HepG2 (cell line): ENCODE data around the gene HAUS5. TPM values are rescaled to one million over a fixed set of nuclear protein-coding genes. Genes with fewer than 3 reads are reported as not detected.

Source experiments
- ATAC-seq: fragments of 200-7000 bp; cut with Tn5 transposase; 3 replicates; pipeline ENCODE4 v1.9.1; 2020; ENCODE audit warnings: mild to moderate bottlenecking, moderate library complexity
- BruUV-seq: library from RNA; stranded (reverse); fragments of 400-500 nt; replicated peaks from 2 replicates; lab custom pipeline; 2021; lab: Mats Ljungman, UMichigan
- CTCF ChIA-PET: fragments of 300-600 bp; formaldehyde crosslinking; extraction: SDS; loops from one replicate; lab custom pipeline; 2021; ENCODE audit warnings: low total read pairs, inconsistent platforms, low intra/inter-chr PET ratio; lab: Yijun Ruan, JAX
- POLR2A ChIA-PET: fragments of 350-600 bp; sonication (Branson Sonifier 250); formaldehyde crosslinking; loops from one replicate; lab custom pipeline; 2020; ENCODE audit warnings: antibody characterized with exemption, inconsistent platforms; lab: Yijun Ruan, JAX
- DNase-seq: peaks from one replicate; pipeline ENCODE4 v3.0.0-alpha.2; 2015; ENCODE audit warnings: low spot score
- FAIRE-seq: peaks from 3 replicates; lab custom pipeline; 2011; peaks lifted over from hg19 to GRCh38; lab: Jason Lieb, UNC
- H2AFZ ChIP-seq: one replicate; pipeline ENCODE4 v1.6.1; 2011; ENCODE audit warnings: low read length, inconsistent platforms
- H3K27ac ChIP-seq: fragments of 300-600 bp; 3 replicates; pipeline ENCODE4 v1.8.0; 2011; ENCODE audit warnings: mixed run types, mild to moderate bottlenecking, mixed read lengths, low read length, inconsistent platforms; ENCODE audit not compliant: insufficient read depth; ENCODE audit errors: extremely low read length
- H3K27me3 ChIP-seq, 2 experiments: fragments of 200-600 bp in 1 of 2; 2 replicates in 1 of 2; 3 replicates in 1 of 2; pipeline versions ENCODE4 v1.6.0 to v1.8.0; 2011; ENCODE audit warnings: low read length in 2 of 2, mild to moderate bottlenecking in 2 of 2, moderate library complexity in 2 of 2, inconsistent platforms in 1 of 2; ENCODE audit not compliant: insufficient read depth in 2 of 2, control insufficient read depth in 1 of 2
- H3K36me3 ChIP-seq, 2 experiments: fragments of 200-600 bp in 1 of 2; replicated peaks in 1 of 2; 2 replicates in 1 of 2; 3 replicates in 1 of 2; pipeline versions ENCODE4 v1.5.1 to v1.8.0; 2011; ENCODE audit warnings: low read length in 2 of 2, inconsistent platforms in 1 of 2; ENCODE audit not compliant: insufficient read depth in 2 of 2, control insufficient read depth in 1 of 2
- H3K4me1 ChIP-seq: 2 replicates; pipeline ENCODE4 v1.5.1; 2012; ENCODE audit warnings: low read length, inconsistent platforms; ENCODE audit not compliant: insufficient read depth
- H3K4me2 ChIP-seq: 2 replicates; pipeline ENCODE4 v1.6.0; 2011; ENCODE audit warnings: low read depth, low read length, inconsistent platforms
- H3K4me3 ChIP-seq, 3 experiments: fragments of 200-600 bp in 1 of 3; sonication (generic), shearing (Covaris generic) in 1 of 3; replicated peaks in 1 of 3; 2 replicates each; pipeline ENCODE4 v1.5.1; 2011 to 2016; ENCODE audit warnings: low read length in 3 of 3, inconsistent platforms in 2 of 3, low read depth in 2 of 3, mild to moderate bottlenecking in 2 of 3, control low read depth in 1 of 3, mixed read lengths in 1 of 3; ENCODE audit not compliant: insufficient read depth in 1 of 3
- H3K79me2 ChIP-seq: one replicate; pipeline ENCODE4 v1.6.1; 2011; ENCODE audit warnings: low read length, inconsistent platforms; ENCODE audit not compliant: insufficient read depth
- H3K9ac ChIP-seq: 2 replicates; pipeline ENCODE4 v1.6.0; 2011; ENCODE audit warnings: mild to moderate bottlenecking, low read depth, low read length, inconsistent platforms; ENCODE audit not compliant: insufficient read depth
- H3K9me3 ChIP-seq: 2 replicates; pipeline ENCODE4 v1.5.1; 2012; ENCODE audit warnings: mild to moderate bottlenecking, low read length
- H4K20me1 ChIP-seq: 2 replicates; pipeline ENCODE4 v1.6.0; 2011; ENCODE audit warnings: inconsistent platforms, mild to moderate bottlenecking, low read length, moderate library complexity; ENCODE audit not compliant: insufficient read depth
- PHF20 ChIP-seq: sonication (generic); formaldehyde crosslinking; IDR thresholded peaks from 2 replicates; pipeline ENCODE4 v1.5.0; 2020; ENCODE audit warnings: mild to moderate bottlenecking, missing genetic modification reagents
- SAFB2 ChIP-seq: sonication (generic); formaldehyde crosslinking; IDR thresholded peaks from 2 replicates; pipeline ENCODE4 v1.5.1; 2020; ENCODE audit warnings: missing genetic modification reagents, low read depth, mild to moderate bottlenecking, borderline replicate concordance
- TCF12 ChIP-seq, 2 experiments: fragments of 450-650 bp in 1 of 2; sonication (generic) in 1 of 2; formaldehyde crosslinking in 1 of 2; IDR thresholded peaks; 2 replicates each; pipeline versions ENCODE4 v1.6.1 to v1.8.0; 2017 to 2022; ENCODE audit warnings: antibody characterized with exemption in 1 of 2, mild to moderate bottlenecking in 1 of 2, missing genetic modification reagents in 1 of 2, moderate library complexity in 1 of 2
- ZNF12 ChIP-seq: sonication (generic); formaldehyde crosslinking; IDR thresholded peaks from 2 replicates; pipeline ENCODE4 v1.5.0; 2020; ENCODE audit warnings: missing genetic modification reagents
- ZNF430 ChIP-seq: sonication (generic); formaldehyde crosslinking; IDR thresholded peaks from 2 replicates; pipeline ENCODE4 v1.9.0; 2021; ENCODE audit warnings: mild to moderate bottlenecking, missing genetic modification reagents
- ZNF768 ChIP-seq: sonication (generic); formaldehyde crosslinking; IDR thresholded peaks from 2 replicates; pipeline ENCODE4 v1.4.0; 2020; ENCODE audit warnings: missing genetic modification reagents
- ZSCAN21 ChIP-seq: sonication (generic); formaldehyde crosslinking; IDR thresholded peaks from 2 replicates; pipeline ENCODE4 v1.8.0; 2022; ENCODE audit warnings: mild to moderate bottlenecking, missing genetic modification reagents, moderate library complexity, borderline replicate concordance
- WGBS: methylation state at CpG from one replicate; pipeline ENCODE4 v1.1.6; 2017; ENCODE audit warnings: low lambda C conversion rate; 5-methylcytosine and 5-hydroxymethylcytosine counted together
- in situ Hi-C: cut with HindIII; loops from 2 replicates; pipeline ENCODE4 v1.10.0; 2017; ENCODE audit warnings: low pct_unique_long_range_greater_than_20kb; ENCODE audit not compliant: extremely low pct_ligation_motif_present
- intact Hi-C: fragments of 100-400 bp; cut with micrococcal nuclease; formaldehyde crosslinking; loops from one replicate; pipeline ENCODE4 v1.10.0; 2022; ENCODE audit not compliant: unreplicated experiment
- polyA plus RNA-seq, 8 experiments: library from polyadenylated mRNA; depleted of rRNA in 3 of 8; stranded (reverse) in 7 of 8; unstranded in 1 of 8; fragments of >200 nt; fragmentation: Illumina TruSeq in 4 of 8; extraction: Trizol in 4 of 8; gene quantifications; 2 replicates each; pipeline versions ENCODE4 v1.2.1 to v1.2.3, GENCODE V29; 2011 to 2016; ENCODE audit warnings: low read depth in 4 of 8, missing spikeins in 1 of 8, mixed read lengths in 1 of 8; ENCODE audit not compliant: insufficient read depth in 1 of 8
- total RNA-seq, 5 experiments: library from RNA; depleted of rRNA; stranded (reverse); fragments of >200 nt; fragmentation: Illumina TruSeq; extraction: Trizol; gene quantifications; 2 replicates each; pipeline ENCODE4 v1.2.3, GENCODE V29; 2016; ENCODE audit warnings: low read depth in 1 of 5
- TF ChIP-seq, protein P1 (sequence below): sonication (generic); formaldehyde crosslinking; IDR thresholded peaks from 2 replicates; pipeline ENCODE4 v1.5.1; 2020; ENCODE audit warnings: mild to moderate bottlenecking, missing genetic modification reagents, moderate library complexity
- TF ChIP-seq, protein P2 (sequence below): sonication (generic); formaldehyde crosslinking; IDR thresholded peaks from 2 replicates; pipeline ENCODE4 v1.8.0; 2022; ENCODE audit warnings: missing genetic modification reagents, low read depth, mild to moderate bottlenecking, borderline replicate concordance

HAUS5 gene
- total and polyA plus RNA-seq, 2 of the 13 experiments (the other 11 are each of a cell fraction or from before 2014, with no cell fraction given): 10.3 to 17.7 TPM

DNA sequence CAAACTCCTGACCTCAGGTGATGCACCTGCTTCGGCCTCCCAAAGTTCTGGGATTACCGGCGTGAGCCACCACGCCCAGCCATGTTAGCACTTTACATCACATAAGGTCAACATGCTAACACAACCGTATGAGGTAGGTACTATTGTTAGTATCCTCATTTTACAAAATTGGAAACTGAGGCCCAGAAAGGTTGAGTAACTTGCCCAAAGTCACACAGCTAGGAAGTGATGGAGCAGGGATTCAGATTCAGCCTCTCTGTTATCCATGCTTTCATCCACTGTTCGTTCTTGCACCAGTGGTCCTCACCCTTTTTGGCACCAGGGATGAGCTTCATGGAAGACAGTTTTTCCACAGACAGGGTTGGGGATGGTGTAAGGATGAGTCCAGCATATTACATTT, 44.2 kb downstream of the HAUS5 start:
- DNase-seq (no peak), FAIRE-seq (no peak)
- intact Hi-C loops: no loop called here
- Histone ChIP-seq H4K20me1 (no peaks in the 10 kb centered on the region), H3K27me3 (no peaks in the 10 kb centered on the region), H2AFZ (no peak overlapping the region), H3K4me2 (no peak overlapping the region), H3K4me1 (peaks cover 14% of the 10 kb centered on the region), H3K36me3 (peaks cover 17 to 36% of the 10 kb centered on the region in 2 experiments)
- WGBS: 94% methylated on average over 6 of the region's 6 CpGs
- in situ Hi-C loops: no loop called here
- TF ChIP-seq ZNF430 (no peak), PHF20 (CRISPR knock-in tag) (no peak), SAFB2 (CRISPR knock-in tag) (no peak), ZNF12 (CRISPR knock-in tag) (no peak), ZNF768 (peak; percentile 32; the same call in 1 of the 2 replicates), ZSCAN21 (CRISPR knock-in tag) (no peak), TCF12 (IDR thresholded peaks at IDR 0.05) (no peak), TCF12 (CRISPR knock-in tag; IDR thresholded peaks at IDR 0.05) (no peak)
- TF ChIP-seq, protein P1, sequence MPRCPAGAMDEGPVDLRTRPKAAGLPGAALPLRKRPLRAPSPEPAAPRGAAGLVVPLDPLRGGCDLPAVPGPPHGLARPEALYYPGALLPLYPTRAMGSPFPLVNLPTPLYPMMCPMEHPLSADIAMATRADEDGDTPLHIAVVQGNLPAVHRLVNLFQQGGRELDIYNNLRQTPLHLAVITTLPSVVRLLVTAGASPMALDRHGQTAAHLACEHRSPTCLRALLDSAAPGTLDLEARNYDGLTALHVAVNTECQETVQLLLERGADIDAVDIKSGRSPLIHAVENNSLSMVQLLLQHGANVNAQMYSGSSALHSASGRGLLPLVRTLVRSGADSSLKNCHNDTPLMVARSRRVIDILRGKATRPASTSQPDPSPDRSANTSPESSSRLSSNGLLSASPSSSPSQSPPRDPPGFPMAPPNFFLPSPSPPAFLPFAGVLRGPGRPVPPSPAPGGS (CRISPR knock-in tag): no peak
- TF ChIP-seq, protein P2, sequence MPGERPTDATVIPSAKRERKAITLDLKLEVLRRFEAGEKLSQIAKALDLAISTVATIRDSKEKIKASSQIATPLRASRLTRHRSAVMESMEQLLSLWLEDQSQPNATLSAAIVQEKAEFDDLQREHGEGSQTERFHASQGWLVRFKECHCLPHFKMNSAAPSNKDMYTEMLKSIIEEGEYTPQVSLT (CRISPR knock-in tag): no peak
- TF ChIP-seq, all 625 proteins: peak for 1
- Histone ChIP-seq H3K9ac (no peak overlapping the region), H3K27ac (no peak overlapping the region), H3K9me3 (no peaks in the 10 kb centered on the region), H3K79me2 (no peaks in the 10 kb centered on the region), H3K4me3 (no peak overlapping the region)
- CTCF ChIA-PET: no interaction called here
- POLR2A ChIA-PET: no interaction called here
- no TSS peak for BruUV-seq
- ATAC-seq: no peak
